Esophagus mucosa (tissue), 1 donor: ENCODE results near the gene DHRS7C. TPM values are rescaled to one million over a fixed set of nuclear protein-coding genes. Genes with fewer than 3 reads are reported as not detected.
A peak's percentile ranks its signal among the peaks of the same experiment; 100 is the strongest.

Experiments
- ATAC-seq: fragments of 200-7000 bp; cut with Tn5 transposase; one replicate; pipeline ENCODE4 v1.9.1; 2020
- total RNA-seq: library from RNA; stranded (reverse); gene quantifications from one replicate; pipeline ENCODE4 v1.2.4, GENCODE V29; 2023
- donor health status: DM: yes; HTN: yes; CAD: no.

Gene DHRS7C, protein sequence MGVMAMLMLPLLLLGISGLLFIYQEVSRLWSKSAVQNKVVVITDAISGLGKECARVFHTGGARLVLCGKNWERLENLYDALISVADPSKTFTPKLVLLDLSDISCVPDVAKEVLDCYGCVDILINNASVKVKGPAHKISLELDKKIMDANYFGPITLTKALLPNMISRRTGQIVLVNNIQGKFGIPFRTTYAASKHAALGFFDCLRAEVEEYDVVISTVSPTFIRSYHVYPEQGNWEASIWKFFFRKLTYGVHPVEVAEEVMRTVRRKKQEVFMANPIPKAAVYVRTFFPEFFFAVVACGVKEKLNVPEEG
- not detected for total RNA-seq

DNA sequence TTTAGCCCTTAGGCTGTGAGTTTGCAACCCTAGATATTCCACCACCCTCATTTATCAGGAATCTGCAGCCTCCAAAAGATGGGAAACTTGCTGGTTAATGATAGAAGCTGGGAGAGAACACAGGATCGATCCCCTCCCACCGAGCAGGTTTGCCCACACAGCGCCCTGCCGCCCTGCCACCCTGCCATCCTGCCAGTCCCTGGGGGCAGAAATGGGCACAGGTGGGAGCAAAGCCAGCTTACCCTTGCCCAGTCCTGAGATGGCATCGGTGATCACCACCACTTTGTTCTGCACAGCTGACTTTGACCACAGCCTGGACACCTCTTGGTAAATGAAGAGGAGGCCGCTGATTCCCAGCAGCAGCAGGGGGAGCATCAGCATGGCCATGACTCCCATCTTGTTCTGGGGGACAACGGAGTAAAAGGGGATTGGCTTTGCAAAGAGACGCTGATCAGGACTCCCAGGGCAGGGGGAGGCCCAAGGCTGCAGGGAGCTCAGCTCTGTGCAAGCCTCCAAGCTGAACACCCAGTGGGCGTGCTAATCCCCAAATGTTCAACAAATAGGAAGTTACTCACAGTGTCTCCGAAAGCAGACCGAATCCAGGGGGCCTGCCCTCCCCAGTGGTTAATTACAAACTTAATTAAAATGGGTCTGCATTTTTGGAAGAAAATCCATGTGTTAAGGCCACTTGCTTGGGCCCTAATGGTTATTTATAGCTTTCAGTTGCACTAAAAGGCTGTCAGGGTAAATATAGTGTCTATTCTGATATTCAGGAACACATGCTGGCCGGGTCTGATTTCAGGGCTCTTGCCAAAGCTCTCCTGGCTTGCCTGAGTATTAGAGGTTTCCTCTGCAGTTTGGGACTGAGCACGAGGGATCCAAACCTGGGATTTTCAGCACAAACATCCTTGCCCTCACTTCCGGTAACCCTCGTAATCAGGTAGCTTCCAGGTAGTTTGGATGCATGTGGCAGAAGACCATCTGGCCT lies at the start of gene DHRS7C:
Gene DHRS7C, minus strand, starts transcription at position 704 of the 988 bp plus-strand sequence. Its CDS starts 308 bp downstream, at position 396.
- ATAC-seq = no peak

DNA sequence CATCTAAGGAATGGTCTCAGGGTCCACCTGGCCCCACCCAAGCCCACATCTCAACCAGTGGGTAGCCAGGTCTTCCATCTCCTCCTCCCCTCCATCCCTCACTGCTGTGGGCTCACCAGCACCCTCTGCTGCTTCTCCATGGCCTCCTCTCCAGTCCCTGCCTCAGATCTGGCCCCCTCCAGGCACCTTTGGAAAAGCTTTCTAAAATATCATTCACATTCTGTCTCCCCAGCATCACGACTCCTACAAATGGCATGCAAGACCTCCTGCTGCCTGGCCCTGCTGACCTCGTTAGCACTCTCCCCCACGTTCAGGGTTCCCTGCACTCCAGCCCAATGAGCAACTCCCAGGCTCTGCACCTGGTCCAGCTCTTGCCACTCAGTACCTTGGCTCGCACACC lies 48.0 kb upstream of the DHRS7C start:
- ATAC-seq = no peak

DNA sequence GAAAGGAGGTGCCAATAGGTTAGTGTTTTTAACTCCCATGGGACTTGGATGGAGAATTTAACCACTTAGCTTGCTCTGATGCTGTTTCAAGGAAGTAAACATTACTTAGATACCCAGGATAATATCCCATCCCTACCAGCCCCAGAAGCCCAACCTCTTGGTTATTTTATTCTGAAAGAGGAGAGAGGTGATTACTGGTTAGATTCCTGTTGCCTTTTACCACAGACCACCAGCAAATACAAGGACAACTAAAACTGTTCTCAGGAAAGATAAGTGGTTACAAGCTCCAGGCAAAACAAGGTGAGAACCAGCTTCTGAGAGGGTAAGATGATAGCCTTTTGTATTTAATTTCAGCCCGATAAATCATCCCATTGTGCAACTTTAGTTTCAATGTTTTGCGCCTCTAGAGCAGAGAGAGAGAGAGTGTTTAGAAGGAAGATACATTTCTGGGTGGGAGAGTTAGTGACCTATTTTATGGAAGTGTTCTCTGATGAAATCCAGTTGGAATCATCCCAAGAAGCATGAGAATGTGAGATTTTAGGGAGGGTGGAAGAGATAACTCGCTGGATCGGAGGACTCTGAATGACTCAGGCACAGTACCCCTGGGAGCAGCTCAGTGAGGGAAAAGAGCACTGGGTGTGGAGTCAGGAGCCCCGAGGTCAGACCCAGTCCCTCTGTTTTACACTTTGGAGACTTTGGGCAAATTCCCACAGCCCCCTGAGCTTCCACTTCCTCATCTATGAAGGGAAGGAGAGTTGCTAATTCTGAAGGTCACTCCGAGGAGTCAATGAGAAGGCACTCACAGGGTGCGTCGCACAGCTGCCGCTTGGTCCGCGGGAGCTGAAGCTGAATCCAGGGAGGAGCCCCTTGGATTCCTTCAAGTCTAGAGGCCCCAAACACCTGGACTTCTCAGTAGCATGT lies 46.4 kb upstream of the DHRS7C start:
- no peak for ATAC-seq

DNA sequence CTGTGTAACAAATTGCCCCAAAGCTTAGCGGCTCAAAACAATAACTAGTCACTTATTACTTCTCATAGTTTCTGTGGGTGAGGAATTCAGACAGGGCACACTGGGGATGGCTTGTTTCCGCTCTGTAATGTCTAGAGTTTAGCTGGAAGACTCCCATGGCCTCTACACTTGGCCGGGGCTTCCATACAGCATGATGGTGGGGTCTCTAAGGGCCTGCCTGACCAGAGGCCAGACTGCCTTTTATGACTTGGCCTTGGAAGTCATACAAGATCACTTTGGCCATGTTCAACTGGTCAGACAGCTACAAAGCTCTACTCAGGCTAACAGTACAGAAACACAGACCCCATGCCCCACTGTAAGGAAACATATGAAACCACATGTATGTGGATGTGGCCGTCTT lies 42.5 kb upstream of the DHRS7C start:
- no peak for ATAC-seq

DNA sequence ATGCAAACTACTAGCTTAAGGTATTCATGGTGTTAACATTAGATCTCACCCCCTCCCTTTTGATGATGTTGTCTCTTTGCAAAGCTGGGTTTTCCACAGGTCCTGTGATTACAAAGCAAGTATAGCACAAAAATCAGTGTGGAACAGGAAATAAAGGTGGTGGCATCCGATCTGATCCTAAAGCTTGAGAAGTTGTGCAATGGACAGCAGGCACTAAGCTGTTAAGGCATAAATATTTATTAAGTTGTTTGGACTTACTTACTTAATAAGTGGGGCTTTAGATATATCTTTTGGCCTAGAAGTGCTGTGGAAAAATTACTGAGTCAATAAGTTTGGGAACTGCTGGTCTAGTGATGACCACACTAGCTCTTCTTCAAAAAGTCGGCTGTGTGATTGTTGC lies 39.3 kb upstream of the DHRS7C start:
- ATAC-seq = no peak

GRCh38 chr17:9829343-9829742 lies 38.0 kb upstream of the DHRS7C start:
- ATAC-seq = no peak

DNA sequence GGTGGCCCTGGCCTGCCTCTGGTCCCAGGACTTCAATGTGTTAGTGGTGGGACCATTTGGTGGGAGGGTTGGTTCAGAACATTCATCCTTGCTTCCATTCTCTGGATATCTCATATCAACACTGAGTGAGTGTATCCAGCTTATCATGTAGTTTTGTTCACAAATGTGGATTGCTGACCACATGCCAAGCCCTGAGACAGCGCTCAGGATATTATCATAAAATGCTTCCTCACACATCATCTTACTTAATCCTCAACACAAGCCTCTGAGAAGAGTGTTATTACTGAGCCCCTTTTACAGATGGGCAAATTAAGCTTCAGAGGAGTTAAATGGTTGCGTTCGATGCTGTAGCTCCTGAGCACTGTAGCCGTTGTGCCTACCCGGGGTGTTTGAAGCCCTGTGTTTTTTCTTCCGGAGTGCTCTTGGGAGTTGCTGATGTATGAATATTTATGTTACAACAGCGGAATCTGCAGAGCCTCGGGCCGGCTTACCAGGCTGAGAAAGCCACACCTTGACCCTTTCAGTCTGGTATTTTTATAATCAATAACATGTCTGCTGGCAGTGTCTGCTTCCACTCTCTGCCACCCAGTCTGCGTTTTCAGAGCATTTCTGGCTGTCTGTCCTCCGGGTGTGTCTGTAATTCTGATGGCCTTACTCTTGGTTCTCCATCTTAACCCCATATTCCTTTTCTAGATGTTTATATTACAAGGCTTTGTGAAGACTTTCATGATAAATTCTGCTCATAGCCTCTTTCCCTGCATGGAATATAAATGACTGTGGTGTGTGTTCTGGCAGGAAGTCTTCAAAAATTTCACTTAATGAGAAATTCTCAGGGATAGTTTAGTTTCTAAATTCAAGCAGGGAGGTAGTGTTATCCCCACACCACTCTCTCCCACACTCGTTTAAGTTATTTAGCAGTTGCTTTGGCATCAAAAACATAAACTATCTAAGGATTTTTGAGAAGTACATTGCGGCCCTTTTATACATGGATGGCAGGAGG lies 37.2 kb upstream of the DHRS7C start:
- no peak for ATAC-seq

DNA sequence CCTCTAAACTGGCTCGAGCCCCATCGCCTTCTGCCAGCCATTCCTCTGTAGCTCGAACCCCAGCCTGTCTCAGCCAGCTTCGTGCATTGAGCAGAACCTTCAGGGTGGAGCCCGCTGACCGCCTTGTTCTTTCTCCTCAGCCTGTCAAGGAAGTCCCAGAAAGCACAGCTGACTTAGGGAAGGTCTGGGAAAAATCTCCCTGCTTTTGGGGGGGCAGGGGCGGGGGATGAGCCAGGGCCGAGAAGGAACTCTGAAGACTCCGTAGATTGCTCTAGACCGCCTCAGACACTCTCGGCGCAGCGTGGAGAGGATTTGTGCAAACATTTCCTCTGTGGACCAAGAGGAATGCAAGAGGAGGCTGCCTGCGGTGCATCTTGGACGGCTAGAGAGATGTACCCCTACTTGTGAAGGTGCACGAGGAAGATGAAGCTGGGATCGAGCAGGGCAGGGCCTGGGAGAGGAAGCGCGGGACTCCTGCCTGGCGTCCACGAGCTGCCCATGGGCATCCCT lies 34.3 kb upstream of the DHRS7C start, which contains the start of gene GLP2R:
Gene GLP2R, plus strand, starts transcription at position 284 of the 510 bp plus-strand sequence. Its CDS starts 140 bp downstream, at position 424.
- ATAC-seq = no peak

- ATAC-seq = no peak
These were observed 33.5 kb upstream of the DHRS7C start for GRCh38 chr17:9824797-9825338.

DNA sequence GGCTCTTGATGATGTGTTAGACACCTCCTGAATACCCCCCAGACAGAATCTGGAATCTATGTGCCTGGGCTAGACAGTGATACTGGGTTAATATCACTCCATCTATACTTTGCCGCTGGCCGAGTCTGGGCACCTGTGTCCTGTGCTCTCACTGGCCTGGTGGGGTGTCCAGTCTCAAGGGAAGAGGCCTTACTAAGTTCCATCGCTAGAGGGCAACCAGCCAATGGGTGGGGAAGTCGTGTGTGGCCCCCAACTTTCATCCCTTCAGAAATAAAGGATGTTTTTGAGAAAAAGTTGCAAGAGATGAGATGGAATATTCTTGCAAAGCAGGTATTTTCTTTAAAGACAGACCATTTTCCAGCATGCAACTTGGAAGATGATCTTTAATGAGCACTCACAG lies 32.7 kb upstream of the DHRS7C start:
- ATAC-seq = no peak

- no peak for ATAC-seq
These were observed 30.5 kb upstream of the DHRS7C start, which contains the start of gene GSG1L2 for GRCh38 chr17:9821921-9822320. TSS of gene GSG1L2 (minus strand) at chr17:9822079. CDS start at chr17:9822071, 8 bp downstream.

DNA sequence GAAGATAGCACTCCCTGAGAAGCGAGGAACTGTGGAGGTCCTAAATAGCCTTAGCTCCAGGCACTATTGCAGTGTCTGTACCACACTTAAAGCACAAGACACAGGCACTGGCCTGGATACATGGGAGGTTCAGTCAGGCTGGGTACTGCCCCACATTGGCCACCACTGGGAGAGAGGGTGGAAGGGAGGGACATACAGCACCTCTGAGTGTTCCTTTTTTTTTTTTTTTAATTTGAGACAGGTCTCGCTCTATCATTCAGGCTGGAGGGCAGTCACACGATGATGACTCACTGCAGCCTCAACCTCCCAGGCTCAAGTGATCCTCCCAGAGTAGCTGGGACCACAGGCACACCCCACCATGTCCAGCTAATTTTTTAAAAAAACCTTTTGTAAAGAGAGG lies 29.1 kb upstream of the DHRS7C start:
- no peak for ATAC-seq

DNA sequence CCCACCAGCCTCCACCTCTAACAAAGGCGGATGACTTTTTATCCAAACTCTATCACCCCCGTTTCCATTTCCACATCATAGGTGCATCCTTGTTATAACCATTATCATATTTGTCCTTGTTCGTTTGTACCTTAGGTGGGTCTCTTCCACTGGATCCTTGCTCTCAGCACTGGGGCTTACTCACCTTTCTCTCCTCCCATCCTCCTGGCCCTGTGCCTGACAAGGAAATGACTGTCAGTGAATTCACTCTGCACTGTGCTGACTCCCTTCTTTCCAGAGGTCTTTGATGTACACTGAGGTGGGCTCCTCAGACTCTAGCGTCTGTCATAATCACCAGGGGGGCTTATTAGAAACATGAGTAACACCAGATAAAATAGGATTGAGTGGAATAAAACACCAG lies 27.4 kb upstream of the DHRS7C start:
- ATAC-seq = no peak

DNA sequence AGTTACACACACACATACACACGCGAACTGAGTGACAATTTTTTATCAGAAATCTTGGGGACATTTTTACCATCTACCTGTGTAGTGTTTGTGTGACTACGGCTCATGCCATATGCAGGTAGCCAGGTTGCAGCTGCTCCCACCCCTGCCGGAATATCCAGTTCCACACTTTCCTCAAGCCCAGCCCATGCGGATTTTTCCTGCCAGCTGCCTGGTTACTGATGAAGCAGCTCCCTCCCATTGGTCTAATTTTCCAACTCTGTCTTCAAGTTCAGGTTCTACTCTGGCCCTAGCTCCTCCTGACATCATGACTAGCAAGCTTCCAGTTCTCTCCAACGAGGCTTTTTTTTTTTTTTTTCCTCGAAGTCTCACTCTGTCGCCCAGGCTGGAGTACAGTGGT lies 25.7 kb upstream of the DHRS7C start:
- peak; percentile 60 for ATAC-seq

DNA sequence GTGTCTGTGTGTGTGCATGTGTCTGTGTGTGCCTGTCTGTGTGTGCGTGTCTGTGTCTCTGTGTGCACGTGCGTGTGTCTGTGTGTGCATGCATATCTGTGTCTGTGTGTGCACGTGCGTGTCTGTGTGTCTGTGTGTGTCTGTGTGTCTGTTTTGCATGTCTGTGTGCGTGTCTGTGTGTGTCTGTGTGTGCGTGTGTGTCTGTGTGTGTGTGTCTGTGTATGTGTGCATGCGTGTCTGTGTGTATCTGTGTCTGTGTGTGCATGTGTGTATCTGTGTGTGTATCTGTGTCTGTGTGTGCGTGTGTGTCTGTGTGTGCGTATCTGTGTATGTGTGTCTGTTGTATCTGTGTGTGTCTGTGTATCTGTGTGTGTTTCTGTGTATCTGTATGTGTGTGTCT lies 25.1 kb upstream of the DHRS7C start:
- ATAC-seq = no peak

- no peak for ATAC-seq
These were observed 23.0 kb upstream of the DHRS7C start for GRCh38 chr17:9814337-9814945.

DNA sequence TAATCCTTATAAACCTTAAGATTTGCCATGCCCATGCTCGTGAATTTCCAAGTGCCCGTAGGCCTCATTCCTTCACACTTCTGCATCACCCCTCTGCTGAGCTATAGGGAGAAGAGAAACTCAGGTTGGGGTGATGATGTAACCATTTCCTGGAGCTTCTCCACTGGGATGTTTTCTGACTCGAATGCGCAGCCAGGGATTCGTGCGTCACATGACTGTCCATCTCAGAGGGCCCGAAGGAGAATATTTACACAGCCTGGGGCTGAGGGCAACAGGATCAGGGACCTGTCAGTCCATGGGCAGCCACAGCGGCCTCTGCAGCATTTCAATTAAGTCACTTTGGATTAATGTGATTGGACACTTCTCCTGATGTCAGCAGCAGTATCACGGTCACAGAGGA lies 21.8 kb upstream of the DHRS7C start:
- ATAC-seq = no peak

GRCh38 chr17:9811537-9811936 lies 20.1 kb upstream of the DHRS7C start:
- no peak for ATAC-seq

DNA sequence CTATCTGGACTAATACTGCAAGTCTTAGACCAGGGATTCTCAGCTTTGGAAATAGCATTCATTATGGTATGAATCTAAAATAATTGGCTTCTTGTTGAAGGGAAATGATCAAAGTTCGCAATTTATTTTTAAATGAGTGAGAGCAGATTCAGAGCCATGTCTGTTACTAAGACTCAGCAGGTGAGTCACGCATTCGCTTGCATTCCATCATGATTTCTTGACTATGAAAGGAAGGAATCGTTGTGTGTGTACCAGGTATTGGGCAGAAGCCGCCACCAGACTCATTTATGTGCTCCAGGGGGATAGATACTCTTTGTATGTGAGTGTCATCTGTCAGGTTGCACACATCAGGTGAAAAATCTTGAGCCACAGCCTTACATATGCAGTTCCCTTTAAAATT lies 19.7 kb upstream of the DHRS7C start:
- no peak for ATAC-seq
